PFSK-1 (cell line): ENCODE data around the gene IQCK.

ENCODE experiments used
- FOXP2 ChIP-seq: optimal IDR thresholded peaks from 2 replicates; pipeline ENCODE3; 2011; ENCODE audit warnings: borderline replicate concordance, control low read depth, inconsistent platforms; ENCODE audit not compliant: insufficient read depth; ENCODE audit errors: extremely low read length, extremely low read depth
- POLR2AphosphoS5 ChIP-seq: IDR thresholded peaks from 2 replicates; pipeline ENCODE4 v1.6.1; 2012; ENCODE audit warnings: low read depth, mild to moderate bottlenecking, control low read depth, low read length, moderate library complexity
- SIN3A ChIP-seq: IDR thresholded peaks from 2 replicates; pipeline ENCODE4 v1.6.1; 2012; ENCODE audit warnings: mild to moderate bottlenecking, low read length, moderate library complexity, borderline replicate concordance; ENCODE audit not compliant: insufficient read depth
- TAF1 ChIP-seq: IDR thresholded peaks from 2 replicates; pipeline ENCODE4 v1.6.1; 2012; ENCODE audit warnings: low read length, control low read depth, borderline replicate concordance; ENCODE audit not compliant: insufficient read depth
- TF ChIP-seq, protein P1 (sequence below), 2 experiments: IDR thresholded peaks; 2 replicates each; pipeline versions ENCODE4 v1.6.1 to v1.8.0; 2011 to 2012; ENCODE audit warnings: low read depth in 2 of 2, low read length in 2 of 2, control low read depth in 1 of 2, inconsistent platforms in 1 of 2, mild to moderate bottlenecking in 1 of 2, moderate library complexity in 1 of 2; ENCODE audit not compliant: insufficient read depth in 1 of 2

The IQCK gene

DNA sequence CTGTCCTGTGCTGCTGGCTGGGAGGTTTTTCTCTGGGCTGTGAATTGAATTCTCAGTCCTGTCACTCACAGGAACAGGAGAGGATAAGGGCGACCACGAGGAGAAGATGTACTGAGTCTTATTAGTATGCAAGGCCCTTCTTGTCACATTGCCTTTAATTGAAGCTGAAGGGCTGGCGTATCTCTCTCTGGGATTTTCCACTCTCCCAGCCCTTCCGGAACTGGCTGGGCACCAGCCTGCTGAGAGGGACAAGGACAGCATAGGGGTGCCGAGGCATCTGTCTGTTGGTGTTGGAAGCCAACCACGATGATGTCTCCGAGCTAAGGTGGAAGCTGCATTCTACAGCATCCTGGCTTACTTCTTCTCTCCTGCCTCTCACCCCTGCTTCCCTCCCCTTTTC is 133.4 kb downstream of the IQCK start:
- TF ChIP-seq POLR2AphosphoS5, result no peak
- TF ChIP-seq, protein P1, sequence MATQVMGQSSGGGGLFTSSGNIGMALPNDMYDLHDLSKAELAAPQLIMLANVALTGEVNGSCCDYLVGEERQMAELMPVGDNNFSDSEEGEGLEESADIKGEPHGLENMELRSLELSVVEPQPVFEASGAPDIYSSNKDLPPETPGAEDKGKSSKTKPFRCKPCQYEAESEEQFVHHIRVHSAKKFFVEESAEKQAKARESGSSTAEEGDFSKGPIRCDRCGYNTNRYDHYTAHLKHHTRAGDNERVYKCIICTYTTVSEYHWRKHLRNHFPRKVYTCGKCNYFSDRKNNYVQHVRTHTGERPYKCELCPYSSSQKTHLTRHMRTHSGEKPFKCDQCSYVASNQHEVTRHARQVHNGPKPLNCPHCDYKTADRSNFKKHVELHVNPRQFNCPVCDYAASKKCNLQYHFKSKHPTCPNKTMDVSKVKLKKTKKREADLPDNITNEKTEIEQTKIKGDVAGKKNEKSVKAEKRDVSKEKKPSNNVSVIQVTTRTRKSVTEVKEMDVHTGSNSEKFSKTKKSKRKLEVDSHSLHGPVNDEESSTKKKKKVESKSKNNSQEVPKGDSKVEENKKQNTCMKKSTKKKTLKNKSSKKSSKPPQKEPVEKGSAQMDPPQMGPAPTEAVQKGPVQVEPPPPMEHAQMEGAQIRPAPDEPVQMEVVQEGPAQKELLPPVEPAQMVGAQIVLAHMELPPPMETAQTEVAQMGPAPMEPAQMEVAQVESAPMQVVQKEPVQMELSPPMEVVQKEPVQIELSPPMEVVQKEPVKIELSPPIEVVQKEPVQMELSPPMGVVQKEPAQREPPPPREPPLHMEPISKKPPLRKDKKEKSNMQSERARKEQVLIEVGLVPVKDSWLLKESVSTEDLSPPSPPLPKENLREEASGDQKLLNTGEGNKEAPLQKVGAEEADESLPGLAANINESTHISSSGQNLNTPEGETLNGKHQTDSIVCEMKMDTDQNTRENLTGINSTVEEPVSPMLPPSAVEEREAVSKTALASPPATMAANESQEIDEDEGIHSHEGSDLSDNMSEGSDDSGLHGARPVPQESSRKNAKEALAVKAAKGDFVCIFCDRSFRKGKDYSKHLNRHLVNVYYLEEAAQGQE (IDR thresholded peaks at IDR 0.05; ENCODE audit: insufficient read depth in 1 of 2, low read depth in 2 of 2, low read length in 2 of 2), result no peak
- no peak for TF ChIP-seq TAF1
- no peak for TF ChIP-seq SIN3A

DNA sequence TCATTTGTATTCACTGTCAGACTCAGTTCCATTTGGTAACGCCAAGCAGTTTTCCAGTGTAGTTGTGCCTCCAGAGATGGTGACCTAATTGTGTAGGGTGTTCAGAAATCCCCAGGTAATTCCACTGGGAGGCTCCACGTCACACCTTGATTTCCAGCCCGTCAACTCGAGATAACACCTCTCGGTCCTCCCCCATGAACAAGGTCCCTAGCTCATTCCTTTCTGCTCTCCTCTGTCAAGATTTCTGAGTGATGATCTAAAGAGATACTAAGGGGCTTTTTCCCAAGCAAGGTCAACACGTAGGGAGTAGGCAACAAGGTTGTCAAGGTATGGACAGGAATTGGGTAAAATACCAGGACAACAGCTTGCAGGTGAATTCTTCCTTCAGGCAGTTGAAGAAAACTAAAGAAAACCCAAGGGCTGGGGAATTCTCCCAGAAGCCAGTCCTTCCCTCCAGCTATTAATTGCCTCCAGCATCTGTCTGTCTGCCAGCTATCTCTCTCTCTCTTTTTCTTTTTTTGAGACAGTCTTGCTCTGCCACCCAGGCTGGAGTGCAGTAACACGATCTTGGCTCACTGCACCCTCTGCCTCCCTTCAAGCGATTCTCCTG is 135.2 kb downstream of the IQCK start:
- no peak for TF ChIP-seq TAF1

- TF ChIP-seq POLR2AphosphoS5 (no peak), SIN3A (no peak), FOXP2 (no peak), TAF1 (no peak)
- TF ChIP-seq, protein P1 (IDR thresholded peaks at IDR 0.05; ENCODE audit: insufficient read depth in 1 of 2, low read depth in 2 of 2, low read length in 2 of 2), result no peak
Observed at GRCh38 chr16:19853742-19854542, 135.9 kb downstream of the IQCK start.

DNA sequence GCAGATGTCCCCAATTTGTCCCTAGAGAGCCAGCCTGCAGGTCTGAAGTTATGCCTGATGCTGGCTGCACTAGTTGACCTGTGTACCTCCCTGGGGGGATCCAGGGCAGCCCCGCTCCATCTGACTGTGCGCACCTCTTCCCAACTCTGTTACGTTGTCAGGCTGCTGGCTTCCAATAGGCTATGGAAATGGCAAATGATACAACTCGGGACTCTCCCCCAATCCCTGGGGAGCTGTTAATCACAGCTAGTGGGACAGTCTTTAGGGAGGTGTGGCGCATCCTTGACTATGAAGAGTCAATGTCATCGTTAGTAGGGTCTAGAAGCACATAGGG is 136.4 kb downstream of the IQCK start:
- TF ChIP-seq TAF1 (no peak), POLR2AphosphoS5 (no peak), SIN3A (no peak), FOXP2 (no peak)
- TF ChIP-seq, protein P1 (IDR thresholded peaks at IDR 0.05; ENCODE audit: insufficient read depth in 1 of 2, low read depth in 2 of 2, low read length in 2 of 2), result no peak

- TF ChIP-seq SIN3A, result no peak
Observed at GRCh38 chr16:19856120-19856519, 138.0 kb downstream of the IQCK start.

DNA sequence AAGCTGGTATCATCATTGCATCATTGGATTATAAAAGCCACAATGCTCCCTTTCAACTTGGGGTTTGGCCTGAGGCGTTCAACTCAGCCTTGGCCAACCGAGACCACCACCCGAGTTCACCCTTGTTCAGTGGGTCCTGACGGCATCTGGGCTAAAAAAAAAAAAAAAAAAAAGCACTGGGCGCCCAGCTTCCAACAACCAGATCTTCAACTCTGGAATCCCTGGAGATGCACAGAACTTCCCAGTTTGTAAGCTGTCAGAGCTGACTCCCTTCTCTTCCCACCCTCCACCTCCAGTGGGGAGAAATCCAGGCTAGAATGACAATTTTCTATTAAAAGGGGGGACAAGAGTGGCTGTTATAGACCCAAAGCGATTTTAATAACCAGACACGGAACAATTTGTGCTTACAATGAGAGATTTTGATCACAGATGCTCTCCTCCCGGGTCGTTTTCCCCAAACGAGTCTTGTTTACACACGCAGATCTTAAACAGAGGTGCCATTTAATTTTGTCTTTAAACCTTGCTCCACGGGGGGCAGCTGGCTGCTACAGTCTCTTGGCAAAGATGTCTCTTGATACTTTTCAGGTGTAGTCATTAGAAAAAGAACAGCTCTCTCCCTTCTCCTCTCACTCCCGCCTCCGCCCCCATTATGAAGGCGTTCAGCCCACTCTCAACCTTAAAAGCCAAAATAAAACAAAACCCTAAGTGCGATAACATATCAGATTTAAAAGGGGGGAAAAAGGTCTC is 139.7 kb downstream of the IQCK start:
- no peak for TF ChIP-seq SIN3A
- TF ChIP-seq TAF1, result no peak

- no peak for TF ChIP-seq TAF1
- no peak for TF ChIP-seq SIN3A
- no peak for TF ChIP-seq FOXP2
- no peak for TF ChIP-seq POLR2AphosphoS5
- TF ChIP-seq, protein P1 (IDR thresholded peaks at IDR 0.05; ENCODE audit: insufficient read depth in 1 of 2, low read depth in 2 of 2, low read length in 2 of 2), result no peak
Observed at GRCh38 chr16:19858340-19859018, 140.4 kb downstream of the IQCK start.
